SK-N-SH (cell line): ENCODE data around the gene MEPE. TPM values are rescaled to one million over a fixed set of nuclear protein-coding genes. Genes with fewer than 3 reads are reported as not detected.

Experiments used
- CTCF ChIA-PET: fragments of 300-600, 350-600 bp; formaldehyde crosslinking; extraction: SDS; loops from one replicate; lab custom pipeline; 2021; lab: Yijun Ruan, JAX
- POLR2A ChIA-PET: fragments of 350-600 bp; sonication (Branson Sonifier 250); formaldehyde crosslinking; extraction: SDS; loops from one replicate; lab custom pipeline; 2020; ENCODE audit warnings: antibody characterized with exemption, inconsistent platforms; lab: Yijun Ruan, JAX
- DNase-seq: peaks from one replicate; pipeline ENCODE4 v3.0.0; 2012
- H2AFZ ChIP-seq: fragments of 200-600 bp; sonication (generic); 2 replicates; pipeline ENCODE4 v1.8.1; 2016; ENCODE audit warnings: antibody characterized with exemption, mild to moderate bottlenecking, low read depth
- H3F3A ChIP-seq: fragments of 200-600 bp; sonication (generic); replicated peaks from 2 replicates; pipeline ENCODE3; 2016; ENCODE audit warnings: antibody characterized with exemption, mild to moderate bottlenecking; ENCODE audit not compliant: insufficient read depth
- H3K27ac ChIP-seq, 2 experiments: fragments of 200-500 bp in 1 of 2; fragments of 200-600 bp in 1 of 2; sonication (Bioruptor generic) in 1 of 2; sonication (generic), shearing (Covaris generic) in 1 of 2; 2 replicates each; pipeline versions ENCODE4 v1.5.1 to v1.6.1; 2014 to 2016; ENCODE audit warnings: low read depth in 2 of 2, inconsistent platforms in 1 of 2, low read length in 1 of 2, mild to moderate bottlenecking in 1 of 2, mixed read lengths in 1 of 2
- H3K27me3 ChIP-seq: fragments of 200-600 bp; sonication (generic), shearing (Covaris generic); 2 replicates; pipeline ENCODE4 v1.6.1; 2016; ENCODE audit warnings: mixed run types; ENCODE audit not compliant: insufficient read depth
- H3K36me3 ChIP-seq, 2 experiments: fragments of 200-500 bp in 1 of 2; fragments of 200-600 bp in 1 of 2; sonication (Bioruptor generic) in 1 of 2; sonication (generic) in 1 of 2; replicated peaks in 1 of 2; 2 replicates each; pipeline versions ENCODE3 to v1.5.1; 2014 to 2016; ENCODE audit warnings: low read length in 1 of 2, mild to moderate bottlenecking in 1 of 2; ENCODE audit not compliant: insufficient read depth in 2 of 2, control insufficient read depth in 1 of 2
- H3K4me1 ChIP-seq, 2 experiments: fragments of 200-500 bp in 1 of 2; fragments of 200-600 bp in 1 of 2; sonication (Bioruptor generic) in 1 of 2; sonication (generic), shearing (Covaris generic) in 1 of 2; 2 replicates each; pipeline versions ENCODE4 v1.5.1 to v1.6.1; 2014 to 2016; ENCODE audit warnings: low read depth in 1 of 2, low read length in 1 of 2, mixed run types in 1 of 2; ENCODE audit not compliant: insufficient read depth in 2 of 2, control insufficient read depth in 1 of 2
- H3K4me2 ChIP-seq: fragments of 200-600 bp; sonication (generic), shearing (Covaris generic); 2 replicates; pipeline ENCODE4 v1.6.1; 2017; ENCODE audit warnings: mixed run types
- H3K4me3 ChIP-seq, 2 experiments: fragments of 200-500 bp in 1 of 2; fragments of 200-600 bp in 1 of 2; sonication (Bioruptor generic) in 1 of 2; sonication (generic), shearing (Covaris generic) in 1 of 2; 2 replicates each; pipeline versions ENCODE4 v1.5.1 to v1.8.1; 2014 to 2016; ENCODE audit warnings: low read depth in 2 of 2, inconsistent platforms in 1 of 2, low read length in 1 of 2, mild to moderate bottlenecking in 1 of 2, mixed read lengths in 1 of 2, moderate library complexity in 1 of 2
- H3K79me2 ChIP-seq: fragments of 200-600 bp; sonication (generic); 2 replicates; pipeline ENCODE4 v1.8.1; 2017; ENCODE audit warnings: mild to moderate bottlenecking; ENCODE audit not compliant: insufficient read depth
- H3K9ac ChIP-seq: fragments of 200-600 bp; sonication (generic); 2 replicates; pipeline ENCODE4 v1.6.1; 2017; ENCODE audit warnings: mixed run types
- H3K9me2 ChIP-seq: fragments of 200-600 bp; sonication (generic); 2 replicates; pipeline ENCODE4 v1.6.1; 2017; ENCODE audit warnings: mixed run types
- H3K9me3 ChIP-seq: fragments of 200-600 bp; sonication (generic); 2 replicates; pipeline ENCODE4 v1.6.1; 2017; ENCODE audit warnings: mixed run types, mild to moderate bottlenecking, moderate library complexity
- H4K20me1 ChIP-seq: fragments of 200-600 bp; sonication (generic); 2 replicates; pipeline ENCODE4 v1.6.1; 2017; ENCODE audit warnings: mild to moderate bottlenecking, mixed run types; ENCODE audit not compliant: insufficient read depth
- CHD2 ChIP-seq: fragments of 150-350 bp; IDR thresholded peaks from 2 replicates; pipeline ENCODE4 v1.6.1; 2018; ENCODE audit warnings: low read length; ENCODE audit not compliant: partially characterized antibody
- ELF1 ChIP-seq: IDR thresholded peaks from 2 replicates; pipeline ENCODE4 v1.4.0; 2012
- EP300 ChIP-seq, 2 experiments: IDR thresholded peaks; 2 replicates each; pipeline versions ENCODE4 v1.4.0 to v1.6.1; 2012; ENCODE audit warnings: borderline replicate concordance in 1 of 2, low read depth in 1 of 2, low read length in 1 of 2
- EZH2phosphoT487 ChIP-seq: fragments of 200-600 bp; sonication (generic); IDR thresholded peaks from 2 replicates; pipeline ENCODE4 v1.6.1; 2017; ENCODE audit warnings: low read depth, mixed run types, mild to moderate bottlenecking, antibody characterized with exemption, moderate library complexity, borderline replicate concordance
- GABPA ChIP-seq: IDR thresholded peaks from 2 replicates; pipeline ENCODE4 v1.4.0; 2012; ENCODE audit warnings: low read depth, mild to moderate bottlenecking
- GATA2 ChIP-seq: sonication (generic); formaldehyde crosslinking; IDR thresholded peaks from 2 replicates; pipeline ENCODE4 v1.5.0; 2020; ENCODE audit warnings: mild to moderate bottlenecking, missing genetic modification reagents
- JUND ChIP-seq: IDR thresholded peaks from 2 replicates; pipeline ENCODE4 v1.4.0; 2012
- PBX3 ChIP-seq: IDR thresholded peaks from 2 replicates; pipeline ENCODE4; 2012
- POLR2AphosphoS5 ChIP-seq: IDR thresholded peaks from 2 replicates; pipeline ENCODE4 v1.6.1; 2012; ENCODE audit warnings: low read depth, low read length
- RFX5 ChIP-seq: IDR thresholded peaks from 2 replicates; pipeline ENCODE4 v1.6.1; 2012; ENCODE audit warnings: mild to moderate bottlenecking, improper control_type of control experiment, low read length
- RXRA ChIP-seq: IDR thresholded peaks from 2 replicates; pipeline ENCODE4 v1.4.0; 2012; ENCODE audit warnings: low read depth, mild to moderate bottlenecking, borderline replicate concordance
- SIN3A ChIP-seq: IDR thresholded peaks from 2 replicates; pipeline ENCODE4 v1.6.1; 2012; ENCODE audit warnings: low read depth, mild to moderate bottlenecking, low read length, moderate library complexity, borderline replicate concordance
- TAF1 ChIP-seq: IDR thresholded peaks from 2 replicates; pipeline ENCODE4 v1.6.1; 2012; ENCODE audit warnings: low read depth, mild to moderate bottlenecking, low read length, moderate library complexity, borderline replicate concordance
- WGBS: methylation state at CpG from one replicate; pipeline ENCODE4 v1.1.6; 2017; ENCODE audit warnings: low lambda C conversion rate; 5-methylcytosine and 5-hydroxymethylcytosine counted together
- polyA plus RNA-seq, 3 experiments: library from polyadenylated mRNA; depleted of rRNA; stranded (reverse); fragments of >200 nt; gene quantifications; 2 replicates each; pipeline ENCODE4 v1.2.3, GENCODE V29; 2012
- TF ChIP-seq, protein P1 (sequence below): IDR thresholded peaks from 2 replicates; pipeline ENCODE4 v1.4.0; 2012; ENCODE audit warnings: low read depth, borderline replicate concordance
- TF ChIP-seq, protein P2 (sequence below): fragments of 200-600 bp; sonication (generic); IDR thresholded peaks from 2 replicates; pipeline ENCODE4 v1.6.1; 2017; ENCODE audit warnings: antibody characterized with exemption, mild to moderate bottlenecking, moderate library complexity
- TF ChIP-seq, protein P3 (sequence below): fragments of 150-350 bp; IDR thresholded peaks from 2 replicates; pipeline ENCODE4 v1.6.1; 2017; ENCODE audit warnings: antibody characterized with exemption, low read length, low read depth, borderline replicate concordance

Gene MEPE
- polyA plus RNA-seq, 1 of the 3 experiments (the other 2 are of a cell fraction) = not detected

- TF ChIP-seq, protein P1, sequence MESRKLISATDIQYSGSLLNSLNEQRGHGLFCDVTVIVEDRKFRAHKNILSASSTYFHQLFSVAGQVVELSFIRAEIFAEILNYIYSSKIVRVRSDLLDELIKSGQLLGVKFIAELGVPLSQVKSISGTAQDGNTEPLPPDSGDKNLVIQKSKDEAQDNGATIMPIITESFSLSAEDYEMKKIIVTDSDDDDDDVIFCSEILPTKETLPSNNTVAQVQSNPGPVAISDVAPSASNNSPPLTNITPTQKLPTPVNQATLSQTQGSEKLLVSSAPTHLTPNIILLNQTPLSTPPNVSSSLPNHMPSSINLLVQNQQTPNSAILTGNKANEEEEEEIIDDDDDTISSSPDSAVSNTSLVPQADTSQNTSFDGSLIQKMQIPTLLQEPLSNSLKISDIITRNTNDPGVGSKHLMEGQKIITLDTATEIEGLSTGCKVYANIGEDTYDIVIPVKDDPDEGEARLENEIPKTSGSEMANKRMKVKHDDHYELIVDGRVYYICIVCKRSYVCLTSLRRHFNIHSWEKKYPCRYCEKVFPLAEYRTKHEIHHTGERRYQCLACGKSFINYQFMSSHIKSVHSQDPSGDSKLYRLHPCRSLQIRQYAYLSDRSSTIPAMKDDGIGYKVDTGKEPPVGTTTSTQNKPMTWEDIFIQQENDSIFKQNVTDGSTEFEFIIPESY = no peak
- no peak for TF ChIP-seq POLR2AphosphoS5
- TF ChIP-seq SIN3A = no peak
- TF ChIP-seq RXRA = no peak
- TF ChIP-seq EP300 (IDR thresholded peaks at IDR 0.05; ENCODE audit: borderline replicate concordance in 1 of 2, low read depth in 1 of 2, low read length in 1 of 2) = no peak
- no peak for TF ChIP-seq PBX3
- no peak for TF ChIP-seq CHD2
- TF ChIP-seq, all 33 proteins: peak for 0
Observed at GRCh38 chr4:87863486-87863885, 30.7 kb downstream of the MEPE start (continued).

- no peak overlapping the region for H2AFZ ChIP-seq
- H3K9ac ChIP-seq = no peak overlapping the region
- no peak overlapping the region for H3K27ac ChIP-seq
- H3K9me2 ChIP-seq = no peaks in the 10 kb centered on the region
- H3K79me2 ChIP-seq = no peaks in the 10 kb centered on the region
- H3K36me3 ChIP-seq = no peaks in the 10 kb centered on the region
- no peak for TF ChIP-seq EP300 (IDR thresholded peaks at IDR 0.05; ENCODE audit: borderline replicate concordance in 1 of 2, low read depth in 1 of 2, low read length in 1 of 2)
- TF ChIP-seq, all 33 proteins: peak for 0
- Histone ChIP-seq H4K20me1 (no peaks in the 10 kb centered on the region), H3K4me1 (no peaks in the 10 kb centered on the region), H3K4me2 (no peak overlapping the region), H3K27me3 (no peaks in the 10 kb centered on the region), H3F3A (no peaks in the 10 kb centered on the region), H3K9me3 (no peaks in the 10 kb centered on the region), H3K4me3 (no peak overlapping the region)
- CTCF ChIA-PET = interaction anchor here (0.7 to 2.2 kb wide), 3 partner anchors 16 to 121 kb away, joined by 3 to 7 read pairs (median 5); no protein-coding TSS in a partner anchor
- WGBS = 89% methylated on average over 2 of the region's 2 CpGs
- DNase-seq = no peak
- POLR2A ChIA-PET = no interaction called here
Observed at GRCh38 chr4:87864321-87864720, 31.6 kb downstream of the MEPE start.

DNA sequence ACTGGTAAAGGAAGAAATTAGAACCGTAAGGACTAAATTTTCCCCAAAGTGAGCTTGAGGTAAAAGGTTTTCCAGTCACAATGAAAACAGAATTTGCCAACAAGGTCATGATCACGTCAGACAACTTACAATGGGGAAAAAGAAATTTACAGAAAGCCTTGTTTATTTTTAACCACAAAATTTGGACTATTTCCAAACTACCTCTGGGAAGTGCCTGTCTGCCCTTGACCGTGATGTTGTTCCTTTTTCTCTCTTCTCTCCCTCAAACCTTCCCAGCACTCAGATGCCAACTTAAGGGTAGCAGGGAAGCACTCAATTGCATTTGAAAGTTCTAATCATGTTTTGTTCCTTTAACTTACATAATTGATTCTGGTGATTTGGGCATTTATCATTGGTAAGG is 32.5 kb downstream of the MEPE start:
- DNase-seq = no peak
- POLR2A ChIA-PET = no interaction called here
- H3K27ac ChIP-seq = no peak overlapping the region
- TF ChIP-seq SIN3A (no peak), EZH2phosphoT487 (no peak), GABPA (no peak), RFX5 (no peak), JUND (no peak), GATA2 (CRISPR knock-in tag) (no peak), TAF1 (no peak), ELF1 (no peak), POLR2AphosphoS5 (no peak)
- TF ChIP-seq, protein P2, sequence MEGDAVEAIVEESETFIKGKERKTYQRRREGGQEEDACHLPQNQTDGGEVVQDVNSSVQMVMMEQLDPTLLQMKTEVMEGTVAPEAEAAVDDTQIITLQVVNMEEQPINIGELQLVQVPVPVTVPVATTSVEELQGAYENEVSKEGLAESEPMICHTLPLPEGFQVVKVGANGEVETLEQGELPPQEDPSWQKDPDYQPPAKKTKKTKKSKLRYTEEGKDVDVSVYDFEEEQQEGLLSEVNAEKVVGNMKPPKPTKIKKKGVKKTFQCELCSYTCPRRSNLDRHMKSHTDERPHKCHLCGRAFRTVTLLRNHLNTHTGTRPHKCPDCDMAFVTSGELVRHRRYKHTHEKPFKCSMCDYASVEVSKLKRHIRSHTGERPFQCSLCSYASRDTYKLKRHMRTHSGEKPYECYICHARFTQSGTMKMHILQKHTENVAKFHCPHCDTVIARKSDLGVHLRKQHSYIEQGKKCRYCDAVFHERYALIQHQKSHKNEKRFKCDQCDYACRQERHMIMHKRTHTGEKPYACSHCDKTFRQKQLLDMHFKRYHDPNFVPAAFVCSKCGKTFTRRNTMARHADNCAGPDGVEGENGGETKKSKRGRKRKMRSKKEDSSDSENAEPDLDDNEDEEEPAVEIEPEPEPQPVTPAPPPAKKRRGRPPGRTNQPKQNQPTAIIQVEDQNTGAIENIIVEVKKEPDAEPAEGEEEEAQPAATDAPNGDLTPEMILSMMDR = no peak
- TF ChIP-seq, protein P3, sequence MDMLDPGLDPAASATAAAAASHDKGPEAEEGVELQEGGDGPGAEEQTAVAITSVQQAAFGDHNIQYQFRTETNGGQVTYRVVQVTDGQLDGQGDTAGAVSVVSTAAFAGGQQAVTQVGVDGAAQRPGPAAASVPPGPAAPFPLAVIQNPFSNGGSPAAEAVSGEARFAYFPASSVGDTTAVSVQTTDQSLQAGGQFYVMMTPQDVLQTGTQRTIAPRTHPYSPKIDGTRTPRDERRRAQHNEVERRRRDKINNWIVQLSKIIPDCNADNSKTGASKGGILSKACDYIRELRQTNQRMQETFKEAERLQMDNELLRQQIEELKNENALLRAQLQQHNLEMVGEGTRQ = no peak

More for the DNA sequence above, 32.5 kb downstream of the MEPE start:
- Histone ChIP-seq H2AFZ (no peak overlapping the region), H3K9ac (no peak overlapping the region), H3K9me3 (no peaks in the 10 kb centered on the region), H3K27me3 (no peaks in the 10 kb centered on the region), H3K4me2 (no peak overlapping the region), H3K79me2 (no peaks in the 10 kb centered on the region), H3F3A (no peaks in the 10 kb centered on the region), H4K20me1 (no peaks in the 10 kb centered on the region), H3K4me1 (no peaks in the 10 kb centered on the region), H3K36me3 (no peaks in the 10 kb centered on the region), H3K9me2 (no peaks in the 10 kb centered on the region), H3K4me3 (no peak overlapping the region)
- CTCF ChIA-PET = interaction anchor here (0.5 kb wide), 1 partner anchor 491 kb away, joined by 3 read pairs; no protein-coding TSS in a partner anchor
- WGBS = 48% methylated on average over 3 of the region's 3 CpGs
